Measurements from ENCODE around the gene EFCAB5.

- TF ChIP-seq CTCF (IDR thresholded peaks at IDR 0.05; ENCODE audit: insufficient read depth, low read depth, low read length) (no peak), EZH2 (IDR thresholded peaks at IDR 0.05; ENCODE audit: insufficient read depth, low read length) (no peak)
Measured at GRCh38 chr17:30137158-30137557, 195.7 kb downstream of the EFCAB5 start.

Data from astrocyte (in vitro differentiated cells and primary cell).